Measurements from ENCODE around the gene HDAC11. TPM values are rescaled to one million over a fixed set of nuclear protein-coding genes. Genes with fewer than 3 reads are reported as not detected.

HDAC11 gene
- total RNA-seq, 1 experiment from 2014 or later: 12.0 TPM

DNA sequence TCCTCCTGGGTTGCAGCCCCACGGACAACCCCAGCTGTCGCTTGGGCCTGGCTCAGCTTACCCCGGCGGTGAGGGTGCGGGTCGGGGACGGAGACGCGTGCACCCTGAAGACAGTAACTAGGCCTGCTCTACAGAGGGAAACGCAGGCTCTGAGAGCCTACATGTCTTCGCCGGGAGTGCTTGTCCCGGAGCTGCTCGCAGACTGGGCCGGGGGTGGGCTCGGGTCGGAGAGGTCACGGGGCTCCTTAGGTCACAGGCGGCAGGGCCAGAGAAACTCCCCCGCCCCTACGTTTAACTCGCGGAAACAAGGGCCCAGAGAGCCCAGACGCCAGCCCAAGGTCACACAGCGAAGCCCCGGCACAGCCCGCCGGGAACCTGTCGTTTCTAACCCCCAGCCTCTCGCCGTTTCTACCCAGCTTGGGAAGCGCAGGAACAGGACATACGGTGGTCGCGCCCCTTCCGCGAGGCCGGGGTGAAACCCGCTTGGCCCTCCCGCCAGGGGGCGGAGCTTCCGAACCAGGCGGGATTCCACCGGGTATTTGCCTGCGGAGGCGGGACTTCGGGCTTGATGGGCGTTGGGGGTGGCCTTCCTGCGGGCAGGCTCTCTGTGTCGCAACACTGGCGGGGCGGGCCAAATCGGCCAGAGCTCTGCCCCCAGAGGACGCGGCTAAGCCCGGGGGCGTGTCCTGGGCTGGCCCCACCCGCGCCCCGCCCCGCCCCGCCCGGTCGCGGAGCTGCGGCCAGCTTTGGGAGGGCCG is at the start of gene HDAC11 (continued):
- TF ChIP-seq PRDM15 (CRISPR knock-in tag; IDR thresholded peaks at IDR 0.05) (no peak), NR1H2 (CRISPR knock-in tag; IDR thresholded peaks at IDR 0.05) (no peak), STAT6 (CRISPR knock-in tag; conservative IDR thresholded peaks at IDR 0.05; ENCODE audit: low read depth) (no peak), ZNF232 (CRISPR knock-in tag; IDR thresholded peaks at IDR 0.05) (no peak), CBFB (CRISPR knock-in tag; IDR thresholded peaks at IDR 0.05; ENCODE audit: low read depth) (no peak), ATF2 (CRISPR knock-in tag; IDR thresholded peaks at IDR 0.05; ENCODE audit: borderline replicate concordance, low read depth) (no peak), CREM (CRISPR knock-in tag; IDR thresholded peaks at IDR 0.05) (no peak), GABPB1 (CRISPR knock-in tag; IDR thresholded peaks at IDR 0.05) (no peak), ATF1 (CRISPR knock-in tag; IDR thresholded peaks at IDR 0.05) (no peak), TEAD1 (CRISPR knock-in tag; IDR thresholded peaks at IDR 0.05) (no peak), SP1 (CRISPR knock-in tag; conservative IDR thresholded peaks at IDR 0.05) (peak; percentile 93), GTF2I (CRISPR knock-in tag; conservative IDR thresholded peaks at IDR 0.05) (peak; percentile 95), TCF7 (CRISPR knock-in tag; IDR thresholded peaks at IDR 0.05; ENCODE audit: low read depth) (no peak), JAZF1 (CRISPR knock-in tag; IDR thresholded peaks at IDR 0.05) (no peak), ZNF396 (CRISPR knock-in tag; IDR thresholded peaks at IDR 0.05; ENCODE audit: borderline replicate concordance) (no peak), PRRX2 (CRISPR knock-in tag; IDR thresholded peaks at IDR 0.05) (no peak), PREB (CRISPR knock-in tag; IDR thresholded peaks at IDR 0.05; ENCODE audit: borderline replicate concordance) (no peak), RELA (CRISPR knock-in tag; IDR thresholded peaks at IDR 0.05; ENCODE audit: borderline replicate concordance) (peak; percentile 42; the same call in 1 of the 2 replicates), EMX1 (CRISPR knock-in tag; IDR thresholded peaks at IDR 0.05) (no peak), MLX (CRISPR knock-in tag; IDR thresholded peaks at IDR 0.05) (no peak), SMAD4 (CRISPR knock-in tag; IDR thresholded peaks at IDR 0.05) (no peak), NFYB (CRISPR knock-in tag; conservative IDR thresholded peaks at IDR 0.05; ENCODE audit: low read depth) (peak; percentile 66; the same call in 1 of the 2 replicates)
- TF ChIP-seq, protein P1, sequence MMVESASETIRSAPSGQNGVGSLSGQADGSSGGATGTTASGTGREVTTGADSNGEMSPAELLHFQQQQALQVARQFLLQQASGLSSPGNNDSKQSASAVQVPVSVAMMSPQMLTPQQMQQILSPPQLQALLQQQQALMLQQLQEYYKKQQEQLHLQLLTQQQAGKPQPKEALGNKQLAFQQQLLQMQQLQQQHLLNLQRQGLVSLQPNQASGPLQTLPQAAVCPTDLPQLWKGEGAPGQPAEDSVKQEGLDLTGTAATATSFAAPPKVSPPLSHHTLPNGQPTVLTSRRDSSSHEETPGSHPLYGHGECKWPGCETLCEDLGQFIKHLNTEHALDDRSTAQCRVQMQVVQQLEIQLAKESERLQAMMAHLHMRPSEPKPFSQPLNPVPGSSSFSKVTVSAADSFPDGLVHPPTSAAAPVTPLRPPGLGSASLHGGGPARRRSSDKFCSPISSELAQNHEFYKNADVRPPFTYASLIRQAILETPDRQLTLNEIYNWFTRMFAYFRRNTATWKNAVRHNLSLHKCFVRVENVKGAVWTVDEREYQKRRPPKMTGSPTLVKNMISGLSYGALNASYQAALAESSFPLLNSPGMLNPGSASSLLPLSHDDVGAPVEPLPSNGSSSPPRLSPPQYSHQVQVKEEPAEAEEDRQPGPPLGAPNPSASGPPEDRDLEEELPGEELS (CRISPR knock-in tag; IDR thresholded peaks at IDR 0.05): no peak
- TF ChIP-seq, protein P2, sequence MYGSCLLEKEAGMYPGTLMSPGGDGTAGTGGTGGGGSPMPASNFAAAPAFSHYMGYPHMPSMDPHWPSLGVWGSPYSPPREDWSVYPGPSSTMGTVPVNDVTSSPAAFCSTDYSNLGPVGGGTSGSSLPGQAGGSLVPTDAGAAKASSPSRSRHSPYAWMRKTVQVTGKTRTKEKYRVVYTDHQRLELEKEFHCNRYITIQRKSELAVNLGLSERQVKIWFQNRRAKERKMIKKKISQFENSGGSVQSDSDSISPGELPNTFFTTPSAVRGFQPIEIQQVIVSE (CRISPR knock-in tag; IDR thresholded peaks at IDR 0.05; ENCODE audit: borderline replicate concordance): no peak
- TF ChIP-seq, protein P3, sequence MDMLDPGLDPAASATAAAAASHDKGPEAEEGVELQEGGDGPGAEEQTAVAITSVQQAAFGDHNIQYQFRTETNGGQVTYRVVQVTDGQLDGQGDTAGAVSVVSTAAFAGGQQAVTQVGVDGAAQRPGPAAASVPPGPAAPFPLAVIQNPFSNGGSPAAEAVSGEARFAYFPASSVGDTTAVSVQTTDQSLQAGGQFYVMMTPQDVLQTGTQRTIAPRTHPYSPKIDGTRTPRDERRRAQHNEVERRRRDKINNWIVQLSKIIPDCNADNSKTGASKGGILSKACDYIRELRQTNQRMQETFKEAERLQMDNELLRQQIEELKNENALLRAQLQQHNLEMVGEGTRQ (CRISPR knock-in tag; IDR thresholded peaks at IDR 0.05): no peak
